ENCODE measurements around the gene CBLN1.
"Not testable (repeated sequence)": the region's sequence is repeated elsewhere in the genome, so short reads cannot be mapped to it uniquely, and the experiment has no call there.

Gene CBLN1

DNA sequence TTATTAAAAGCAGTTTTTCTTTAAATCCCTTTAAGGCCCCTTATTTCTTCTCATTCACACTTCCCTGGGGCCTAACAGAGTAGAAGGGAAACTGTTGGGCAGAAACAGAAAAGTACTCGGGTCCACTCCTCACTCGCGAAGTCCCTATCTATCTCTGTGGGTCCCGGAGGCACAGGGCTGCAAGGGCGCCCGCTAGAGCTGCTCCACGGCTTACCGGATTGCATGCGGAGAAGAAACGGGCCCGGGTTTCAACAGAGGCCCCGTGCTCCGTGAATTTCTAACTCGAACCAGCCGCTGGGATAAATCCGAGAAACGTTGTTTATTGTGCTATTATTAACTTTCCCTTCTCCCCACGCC lies 4.3 kb downstream of the CBLN1 start:
- DNase-seq, result no peak

DNA sequence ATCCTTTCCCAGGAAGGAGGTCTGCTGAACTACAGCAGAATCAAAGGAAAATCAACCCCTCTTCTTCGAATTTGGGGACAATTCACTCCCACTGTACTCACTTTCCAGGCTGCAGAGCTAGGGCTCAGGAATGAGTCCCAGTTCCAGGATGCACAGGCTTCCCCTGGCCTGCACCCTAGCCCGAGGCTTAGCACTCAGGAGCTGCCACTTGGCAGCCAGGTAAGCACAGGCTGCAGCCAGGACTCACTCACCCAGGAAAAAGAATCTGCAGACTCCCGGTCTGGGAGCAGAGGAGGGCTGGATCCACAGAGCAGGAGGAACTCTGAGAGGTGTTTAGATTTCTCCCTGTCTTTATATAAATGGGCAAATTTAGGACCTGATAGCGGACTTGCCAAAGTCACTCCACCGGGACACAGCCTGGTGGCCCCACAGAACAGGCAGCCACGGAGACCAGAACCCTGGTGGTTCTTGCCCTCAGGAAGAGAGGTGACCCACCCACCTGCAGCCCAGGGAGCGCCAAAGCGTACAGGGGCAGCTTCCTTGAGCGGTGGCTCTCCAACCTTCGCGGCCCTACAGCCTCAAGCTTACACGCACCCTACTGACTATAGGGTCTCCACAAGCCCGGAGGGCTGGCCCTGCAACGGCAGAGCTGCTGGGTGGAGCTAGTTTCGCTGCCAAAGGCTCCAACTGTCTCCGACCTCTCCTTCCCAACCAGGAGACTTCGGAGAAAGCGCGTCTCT lies 4.8 kb downstream of the CBLN1 start:
- no peak for DNase-seq

DNA sequence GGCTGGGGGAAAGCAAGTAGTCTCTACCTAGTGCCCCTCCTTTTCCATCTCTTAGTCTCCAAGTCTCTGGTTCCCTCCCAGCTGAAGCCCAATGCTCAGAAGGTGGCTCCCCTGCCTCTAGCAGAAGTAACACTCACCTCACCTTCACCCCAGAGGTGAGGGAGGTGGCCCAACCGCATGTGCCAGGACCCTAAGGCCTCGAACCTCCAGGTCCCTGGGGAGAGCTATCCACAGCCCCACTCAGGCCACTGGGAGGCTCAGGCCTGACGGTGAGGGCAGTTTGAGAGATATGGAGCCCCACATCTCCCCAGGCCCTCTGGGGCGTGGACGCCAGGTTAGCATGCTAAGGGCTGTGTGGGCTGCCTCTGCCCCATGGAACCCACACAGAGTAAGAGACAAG lies 5.8 kb downstream of the CBLN1 start:
- DNase-seq, result no peak

DNA sequence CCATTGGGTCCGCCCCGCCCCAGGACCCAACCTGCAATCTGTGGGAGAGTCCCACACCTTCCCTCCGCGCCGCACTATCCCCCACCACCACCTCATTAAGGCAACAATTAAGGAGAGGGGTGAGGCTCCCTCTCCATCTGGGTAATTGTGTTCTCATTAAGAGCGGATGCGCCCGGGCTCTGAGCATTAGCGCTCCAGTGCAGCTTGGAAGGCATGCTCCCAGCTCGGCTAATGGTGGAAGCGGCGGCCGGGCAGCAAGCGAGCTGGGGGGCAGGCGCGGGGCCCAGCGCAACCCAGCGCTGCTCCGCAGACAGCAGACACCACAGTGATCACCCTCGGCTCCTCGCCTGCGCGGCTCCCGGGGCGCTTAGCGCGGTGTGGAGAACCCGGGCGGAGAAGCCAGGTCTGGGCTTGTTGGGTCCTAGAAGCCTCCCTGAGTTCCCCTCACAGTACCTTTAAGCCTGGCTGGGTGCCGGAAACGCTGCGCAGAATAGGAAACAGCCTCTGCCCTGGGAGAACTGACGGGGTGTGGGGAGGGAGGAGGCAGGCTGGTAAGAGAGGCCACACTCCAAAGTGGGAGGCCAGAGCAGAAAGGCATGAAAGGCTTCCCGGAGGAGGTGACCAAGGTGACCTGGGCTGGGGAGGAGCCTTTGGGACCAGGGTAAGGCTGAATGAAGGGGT lies 6.4 kb downstream of the CBLN1 start:
- no peak for DNase-seq

DNA sequence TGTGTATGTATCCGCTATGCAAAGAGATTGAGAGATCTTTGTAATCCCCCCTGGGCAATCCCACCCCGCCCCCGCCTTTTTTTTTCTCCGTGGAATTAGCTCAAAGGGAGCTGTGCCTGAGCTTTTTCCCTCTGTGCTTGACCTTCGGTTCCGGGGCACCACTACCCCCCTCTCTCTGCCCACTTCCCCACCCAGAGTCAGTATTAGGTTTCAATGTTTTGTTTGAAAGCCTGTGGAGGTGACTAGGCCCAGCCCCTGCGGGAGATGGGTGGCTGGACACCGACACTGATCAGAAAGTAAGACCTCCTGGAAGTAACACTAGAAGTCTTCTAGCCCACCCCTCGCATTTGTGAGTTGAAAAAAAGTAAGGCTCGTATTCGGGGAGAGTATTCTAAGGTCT lies 7.0 kb downstream of the CBLN1 start:
- DNase-seq, result no peak

DNA sequence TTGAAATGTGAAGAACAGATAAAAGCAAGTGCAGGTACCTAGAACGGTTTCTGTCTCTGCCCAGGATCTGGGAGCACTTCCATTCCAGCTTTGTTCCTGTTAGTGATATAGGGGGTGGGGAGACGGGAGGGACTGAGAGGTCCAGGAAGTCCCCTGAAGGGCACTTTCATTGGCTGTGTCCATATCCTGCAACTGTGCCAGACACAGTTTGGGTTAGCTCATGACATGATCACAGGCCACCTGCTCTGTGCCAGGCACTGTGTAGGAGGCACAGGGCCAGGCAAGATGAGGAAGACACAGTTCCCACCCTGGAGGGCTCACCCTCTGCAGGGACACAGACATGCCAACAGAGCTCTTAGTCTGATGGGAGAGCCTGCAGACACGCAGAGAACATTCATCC lies 7.9 kb downstream of the CBLN1 start:
- DNase-seq, result no peak

DNA sequence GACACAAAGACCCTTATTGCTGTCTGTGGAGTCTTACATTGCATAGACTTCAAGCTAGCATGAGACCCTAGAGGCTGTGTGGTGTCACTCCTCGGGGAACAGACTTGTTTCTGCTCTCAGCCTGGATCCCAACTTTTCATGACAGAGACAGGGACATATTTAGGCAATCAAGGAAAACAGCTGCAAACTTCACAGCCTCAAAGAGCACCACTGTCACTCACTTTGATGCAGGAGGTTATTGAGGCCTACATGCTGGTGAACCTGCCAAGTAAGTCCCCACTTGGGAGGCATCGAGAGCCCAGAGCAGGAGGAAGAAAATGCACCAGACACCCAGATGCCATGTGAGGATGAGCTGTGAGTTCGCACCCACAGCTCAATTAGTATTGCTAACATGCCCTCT lies 10.3 kb downstream of the CBLN1 start:
- no peak for DNase-seq

DNA sequence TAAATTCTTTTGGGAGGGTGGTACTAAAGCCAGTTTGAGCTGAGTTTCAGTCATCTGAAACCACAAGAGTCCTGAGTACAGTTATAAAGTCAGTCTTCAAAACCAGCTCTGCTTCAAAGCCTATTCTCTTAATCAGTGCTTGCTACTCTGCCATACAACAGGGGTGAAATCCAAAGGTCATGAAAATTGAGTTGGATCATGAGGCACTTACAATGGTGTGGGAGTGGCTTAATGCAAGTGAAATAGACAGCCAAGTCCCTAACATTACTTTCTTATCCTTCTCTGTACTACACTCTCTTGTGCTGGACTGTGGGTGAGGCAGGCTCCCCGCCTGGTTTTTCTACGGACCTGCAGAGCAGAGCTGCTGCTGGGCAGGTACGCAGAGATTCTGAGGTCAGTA lies 12.4 kb downstream of the CBLN1 start:
- DNase-seq, result no peak

DNA sequence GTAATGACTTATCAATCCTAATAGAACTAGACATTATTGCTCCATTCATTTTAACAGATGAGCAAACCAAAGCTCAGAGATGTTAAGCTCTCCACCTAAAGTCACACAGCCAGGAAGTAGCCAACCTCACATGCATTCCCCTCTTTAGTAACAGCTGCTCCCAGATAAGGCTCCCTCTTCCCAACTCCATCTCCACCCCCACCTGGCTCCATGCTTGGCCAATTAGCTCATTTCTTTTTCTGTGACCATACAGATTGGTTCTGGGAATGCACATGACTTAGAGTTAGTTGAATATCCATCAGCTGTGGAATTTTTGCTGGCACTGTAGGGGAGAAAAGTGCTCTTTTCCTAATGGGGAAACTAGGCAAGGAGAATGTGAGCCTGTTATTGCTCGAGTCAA lies 13.0 kb downstream of the CBLN1 start:
- DNase-seq, result no peak

DNA sequence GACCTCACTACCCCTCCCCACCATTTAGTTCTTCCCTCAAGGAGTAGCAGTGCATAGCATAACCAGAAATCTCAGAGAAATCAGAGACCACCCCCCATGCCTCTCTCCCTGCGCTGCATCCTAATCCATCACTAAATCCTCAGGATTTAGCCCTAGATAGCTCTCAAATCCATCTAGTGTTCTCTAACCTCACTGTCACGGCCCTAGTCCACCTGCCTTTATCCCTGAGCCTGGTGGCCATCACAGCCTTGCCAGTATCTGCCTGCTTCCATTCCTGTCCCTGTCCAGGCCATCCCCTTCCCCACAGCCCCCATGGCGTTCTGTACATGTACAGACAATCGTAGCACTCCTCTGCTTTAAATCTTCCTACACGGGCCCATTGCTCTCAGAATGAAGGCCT lies 19.1 kb downstream of the CBLN1 start:
- DNase-seq, result no peak

DNA sequence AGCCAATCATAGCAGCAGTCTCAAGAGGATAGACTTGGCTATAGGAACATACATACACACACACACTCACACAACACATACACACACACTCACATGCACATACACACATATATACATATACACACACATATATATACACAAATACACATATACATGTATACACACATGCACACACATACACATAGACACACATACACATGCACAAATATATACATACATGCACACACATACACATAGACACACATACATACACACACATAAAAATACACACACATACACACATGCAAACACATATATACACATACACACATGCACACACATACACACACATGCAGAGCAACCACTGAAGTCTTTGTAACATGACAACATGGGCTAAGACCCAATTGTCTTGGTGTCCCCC lies 19.7 kb downstream of the CBLN1 start:
- DNase-seq, result no peak

DNA sequence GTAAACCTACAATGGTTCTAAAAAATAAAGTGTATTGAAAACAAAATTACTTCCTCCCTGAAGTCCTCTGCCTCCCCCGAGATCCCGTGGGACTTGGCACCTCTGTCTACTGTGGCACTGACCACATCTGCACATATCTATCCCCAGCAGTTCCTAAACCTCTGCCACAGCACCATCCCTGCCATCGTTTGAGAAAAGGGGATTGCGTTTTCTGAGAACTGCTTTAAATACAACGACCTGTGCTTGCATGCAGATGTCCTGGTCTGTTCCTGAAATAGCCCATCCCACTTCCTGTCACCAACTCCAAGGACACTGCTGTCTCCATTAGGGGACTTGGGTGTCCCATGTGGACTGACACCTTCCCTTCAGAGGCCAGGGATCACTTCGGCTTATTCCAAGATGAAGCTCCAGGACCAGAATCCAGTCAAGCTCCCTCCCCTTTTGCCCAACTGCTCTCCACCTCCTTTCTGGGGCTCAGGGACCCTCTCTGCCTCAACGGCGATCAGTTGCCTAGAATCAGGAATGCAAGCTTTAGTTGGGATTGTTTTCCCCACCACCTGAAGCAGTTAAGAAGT lies 20.6 kb downstream of the CBLN1 start:
- DNase-seq, result no peak

DNA sequence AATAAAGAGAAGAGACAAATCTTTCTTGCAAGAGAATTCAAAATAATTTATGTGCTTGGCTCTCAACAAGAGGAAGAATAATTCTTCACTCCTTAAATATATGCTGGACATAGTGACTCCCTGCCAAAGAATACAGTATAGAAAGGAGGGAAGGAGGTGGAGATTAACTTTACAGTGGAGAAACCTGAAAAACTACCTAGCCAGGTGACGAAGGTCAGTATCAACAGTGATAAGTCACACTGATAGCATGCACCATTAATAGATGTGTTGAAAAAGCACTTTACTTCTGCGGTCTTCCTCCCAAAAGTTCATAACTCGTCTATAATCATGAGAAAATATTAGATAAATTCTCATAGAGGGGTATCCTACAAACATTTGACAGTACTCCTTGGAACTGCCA lies 21.4 kb downstream of the CBLN1 start:
- DNase-seq, result no peak

DNA sequence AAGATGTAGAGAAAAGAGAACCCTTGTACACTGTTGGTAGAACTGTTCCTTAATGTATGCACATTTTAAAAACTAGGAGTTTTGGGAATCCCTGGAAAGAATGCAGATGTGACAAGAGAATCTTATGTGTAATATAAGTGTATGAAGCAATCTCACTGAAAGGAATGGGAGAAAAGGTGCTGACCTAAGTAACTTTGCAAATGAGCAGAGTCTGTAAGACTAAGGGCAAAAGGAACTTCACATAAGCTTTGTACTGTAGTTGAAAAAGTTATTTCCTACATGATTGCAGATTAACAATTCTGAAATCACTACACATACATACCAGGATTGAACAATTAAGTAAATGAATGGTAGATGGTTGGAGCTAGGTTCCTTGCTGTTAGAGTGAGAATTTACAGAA lies 22.3 kb downstream of the CBLN1 start:
- DNase-seq, result no peak

DNA sequence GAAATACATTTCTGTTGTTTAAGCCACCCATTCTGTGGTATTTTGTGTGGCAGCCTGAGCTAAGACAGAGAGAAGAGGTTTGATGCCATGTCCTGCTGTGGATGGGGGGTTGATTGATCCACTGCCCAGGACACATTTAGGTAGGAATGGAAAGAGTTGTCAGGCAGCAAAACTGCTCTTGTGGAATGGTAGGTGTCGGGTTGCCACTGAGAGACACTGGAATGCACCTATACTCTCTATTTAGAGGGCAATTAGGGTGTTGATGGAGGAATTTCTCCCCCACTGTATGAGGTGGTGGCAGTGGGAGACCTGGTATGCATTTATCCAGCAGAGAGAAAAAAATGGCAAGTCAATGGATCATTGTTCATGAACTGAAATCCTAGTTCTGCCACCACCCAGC lies 30.9 kb downstream of the CBLN1 start:
- no peak for DNase-seq

DNA sequence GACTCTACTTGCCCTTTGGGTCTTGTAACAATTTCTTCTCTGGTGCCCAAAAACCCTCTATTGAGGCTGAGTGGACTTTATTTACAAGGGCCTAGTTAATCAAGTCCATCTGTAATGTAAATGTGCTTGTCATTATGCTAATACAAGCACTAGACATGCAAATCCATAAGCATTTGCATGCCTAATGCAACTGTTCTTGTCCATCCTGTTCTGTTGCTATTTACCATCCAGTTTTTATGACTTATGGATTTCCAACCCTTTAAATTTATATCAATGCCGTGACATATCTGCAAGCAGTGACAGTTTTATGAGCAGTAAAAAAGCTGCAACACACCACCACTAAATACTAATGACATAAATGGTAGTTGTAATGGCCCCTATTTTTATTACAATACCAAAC lies 33.4 kb downstream of the CBLN1 start:
- no peak for DNase-seq

DNA sequence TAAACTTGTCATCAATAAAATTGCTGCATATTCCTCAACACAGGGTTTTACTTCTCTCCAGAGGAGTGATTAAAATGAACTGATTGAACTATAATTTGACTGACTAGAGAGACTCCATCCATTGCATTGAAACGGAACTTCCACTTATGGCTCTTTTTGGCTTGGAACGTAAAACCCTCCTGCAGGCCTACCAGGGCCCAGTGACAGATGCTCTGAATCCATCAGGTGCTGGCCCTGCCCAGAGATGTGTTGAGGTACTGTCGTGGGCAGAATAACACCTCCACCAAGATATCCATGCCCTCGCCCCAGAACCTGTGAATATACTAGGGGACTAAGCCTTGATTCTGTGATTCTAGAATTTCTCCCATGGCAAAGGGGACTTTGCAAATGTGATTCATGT lies 45.4 kb downstream of the CBLN1 start:
- no peak for DNase-seq

DNA sequence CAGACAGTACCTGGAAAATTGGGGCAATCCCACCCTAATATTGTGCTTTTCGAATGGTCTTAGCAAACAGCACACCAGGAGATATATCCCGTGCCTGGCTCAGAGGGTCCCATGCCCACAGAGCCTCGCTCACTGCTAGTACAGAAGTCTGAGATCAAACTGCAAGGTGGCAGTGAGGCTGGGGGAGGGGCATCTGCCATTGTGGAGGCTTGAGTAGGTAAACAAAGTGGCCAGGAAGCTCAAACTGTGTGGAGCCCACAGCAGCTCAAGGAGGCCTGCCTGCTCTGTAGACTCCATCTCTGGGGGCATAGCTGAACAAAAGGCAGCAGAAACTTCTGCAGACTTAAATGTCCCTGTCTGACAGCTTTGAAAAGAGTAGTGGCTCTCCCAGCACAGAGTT lies 53.3 kb downstream of the CBLN1 start:
- DNase-seq, result not testable (repeated sequence)

All from activated CD4-positive, alpha-beta T cell treated with anti-CD3 and anti-CD28 coated beads, Interleukin-2, amount 50 U/mL, for 4 hours (primary cell).